ENCODE results near the gene ITPR3.

DNA sequence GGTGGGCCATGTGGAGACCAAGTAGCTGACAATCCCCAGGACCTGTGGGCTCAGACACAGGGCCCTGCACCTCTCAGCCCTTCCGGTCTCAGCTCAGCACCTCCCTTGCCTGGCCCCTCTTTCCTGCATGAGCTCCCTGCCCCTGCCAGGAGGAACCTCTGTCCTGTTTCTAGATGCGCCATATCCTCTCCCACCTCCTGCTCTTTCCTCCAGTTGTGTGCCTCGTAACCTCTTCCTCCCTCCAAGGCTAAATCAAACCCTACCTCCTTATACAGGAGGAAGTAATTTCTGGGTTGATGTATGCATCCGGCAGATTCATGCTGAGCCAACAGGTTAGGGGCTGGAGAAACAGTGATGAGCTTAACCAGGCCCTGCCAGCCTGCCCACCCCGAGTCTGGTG, 30.9 kb downstream of the ITPR3 start:
- TF ChIP-seq CTCF (IDR thresholded peaks at IDR 0.05) (no peak), POLR2A (IDR thresholded peaks at IDR 0.05) (no peak)

Measured in lower leg skin (tissue), 3 donors.